ACHN (cell line): ENCODE results near the gene PPARG.
A peak's percentile ranks its signal among the peaks of the same experiment; 100 is the strongest.

Source experiments
- DNase-seq: peaks from one replicate; pipeline ENCODE4 v3.0.0-alpha.2; 2015
- in situ Hi-C: cut with HindIII; loops from 2 replicates; pipeline ENCODE4 v1.10.0; 2017; ENCODE audit warnings: low sequenced_read_pairs, low pct_ligation_motif_present, low pct_unique_long_range_greater_than_20kb

The PPARG gene

DNA sequence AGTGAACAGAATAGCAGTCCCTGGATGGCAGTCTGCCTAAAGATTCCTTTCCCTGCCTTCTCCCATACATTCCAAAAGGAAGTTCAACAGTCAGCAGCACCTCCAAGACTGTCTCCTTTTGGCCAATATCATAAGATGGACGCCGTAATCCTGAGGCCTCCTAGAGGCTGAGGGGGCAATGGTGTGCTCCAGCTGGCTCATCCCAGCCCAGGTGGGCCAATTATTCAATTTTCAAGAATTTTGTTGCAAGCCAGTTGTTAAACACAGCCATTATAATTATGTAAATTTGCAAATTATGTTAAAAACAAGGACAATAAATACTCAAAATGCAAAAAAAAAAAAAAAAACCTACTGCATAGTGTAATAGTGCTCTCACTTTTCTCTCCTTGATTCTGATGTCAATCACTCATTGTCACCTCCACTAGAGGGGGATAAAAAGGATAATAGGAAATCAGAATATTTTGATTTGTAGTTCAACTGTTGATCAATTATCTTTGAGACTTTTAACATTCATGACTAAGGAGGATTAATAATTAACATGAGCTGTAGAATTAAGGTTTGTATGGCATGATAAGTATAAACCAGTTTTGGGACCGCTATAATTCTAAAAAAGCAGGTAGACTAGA is 40.1 kb downstream of the PPARG start:
- DNase-seq: no peak
- in situ Hi-C loops: no loop called here

DNA sequence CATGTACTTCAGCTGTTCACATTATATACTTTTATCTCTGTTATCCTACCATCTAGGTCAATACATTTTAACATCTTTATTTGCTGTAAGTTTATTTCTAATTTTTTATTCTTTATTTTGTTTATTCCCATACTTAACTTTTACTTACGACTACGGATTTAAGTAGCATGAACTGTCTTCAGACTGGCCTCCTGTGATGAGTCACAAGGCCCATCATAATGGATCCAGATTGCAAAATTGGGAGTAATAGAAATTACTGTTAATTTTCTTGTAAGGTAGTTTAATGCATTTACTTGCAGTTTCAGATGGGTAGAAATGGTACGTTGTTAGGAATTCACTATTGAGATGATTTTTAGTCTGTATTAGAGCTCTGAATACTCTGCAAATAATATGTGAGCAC is 45.9 kb downstream of the PPARG start:
- no peak for DNase-seq
- in situ Hi-C loops: no loop called here

DNA sequence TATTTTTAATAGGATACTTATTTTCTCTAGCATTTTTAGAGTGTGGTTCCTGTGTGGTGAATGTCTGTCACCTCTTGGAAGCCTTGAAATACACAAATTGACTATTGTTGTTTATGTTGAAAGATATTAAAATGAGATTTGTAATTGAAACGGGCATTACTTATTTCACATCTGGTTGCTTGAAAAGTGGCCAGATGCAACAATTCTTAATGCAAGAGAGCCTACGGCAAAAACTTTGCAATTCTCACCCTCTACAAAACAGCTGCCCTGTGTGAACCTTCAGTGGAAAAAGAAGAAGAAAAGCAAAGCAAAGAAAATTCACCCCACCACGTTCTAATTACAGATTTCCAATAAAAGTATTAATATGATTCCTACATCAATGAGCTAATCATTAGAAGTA is 46.6 kb downstream of the PPARG start:
- in situ Hi-C loops: no loop called here
- no peak for DNase-seq

DNA sequence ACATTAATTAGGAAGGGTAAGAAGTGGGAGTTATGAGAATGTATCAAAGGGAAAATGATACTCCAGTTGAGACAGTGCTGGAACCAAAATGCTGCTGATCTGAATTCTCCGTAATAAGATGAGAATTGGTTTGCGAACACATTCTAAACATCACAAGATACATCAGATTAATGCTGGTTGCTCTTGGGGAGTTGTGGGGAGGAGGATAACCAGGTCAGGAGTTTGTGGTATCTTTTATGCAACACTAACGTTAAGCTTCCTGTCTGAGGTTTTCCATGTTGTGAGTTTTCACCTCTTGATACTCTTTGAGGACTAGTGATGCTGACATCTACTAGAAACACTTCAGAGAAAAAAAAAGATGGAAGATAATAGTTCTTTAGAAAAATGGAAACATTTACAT is 47.2 kb downstream of the PPARG start:
- in situ Hi-C loops: no loop called here
- no peak for DNase-seq

DNA sequence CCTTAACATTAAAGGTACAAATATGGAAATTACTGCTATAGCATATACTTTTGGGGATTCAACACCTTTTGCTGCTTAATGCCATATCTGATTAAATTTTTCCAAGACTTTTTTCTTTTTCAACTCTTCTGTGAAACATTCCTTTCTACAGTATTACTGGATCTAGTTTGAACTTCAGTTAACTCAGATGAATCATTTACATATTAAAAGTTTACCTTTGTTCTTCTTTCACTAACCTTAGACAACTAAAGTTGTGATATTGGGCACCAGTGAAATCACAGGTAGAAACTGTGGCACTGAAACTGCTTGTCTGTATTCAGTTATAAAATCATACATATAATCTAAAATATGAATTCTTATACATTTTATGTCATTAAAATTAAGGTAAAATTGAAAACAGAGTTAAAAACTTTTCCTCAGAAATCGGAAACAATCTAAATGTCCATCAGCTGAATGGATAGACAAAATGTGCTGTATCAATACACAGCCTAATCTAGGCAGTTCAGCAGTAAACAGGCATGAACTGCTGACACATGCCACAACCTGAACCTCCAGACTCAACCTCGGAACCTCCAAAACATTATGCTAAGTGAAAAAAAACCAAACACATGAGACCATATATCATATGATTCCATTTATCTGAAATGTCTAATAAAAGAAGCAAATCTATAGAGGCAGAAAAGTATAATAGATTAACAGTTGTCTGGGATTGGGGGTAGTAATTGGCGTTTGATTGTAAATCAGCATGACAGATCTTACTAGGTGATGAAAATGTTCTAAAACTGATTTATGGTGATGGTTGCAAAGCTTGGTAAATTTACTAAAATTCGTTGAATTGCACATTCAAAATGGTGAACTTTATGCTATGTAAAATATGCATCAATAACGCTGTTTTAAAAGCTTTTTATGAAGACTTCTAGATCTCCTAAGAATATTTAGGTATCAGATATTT is 50.0 kb downstream of the PPARG start:
- DNase-seq: no peak
- in situ Hi-C loops: no loop called here

DNA sequence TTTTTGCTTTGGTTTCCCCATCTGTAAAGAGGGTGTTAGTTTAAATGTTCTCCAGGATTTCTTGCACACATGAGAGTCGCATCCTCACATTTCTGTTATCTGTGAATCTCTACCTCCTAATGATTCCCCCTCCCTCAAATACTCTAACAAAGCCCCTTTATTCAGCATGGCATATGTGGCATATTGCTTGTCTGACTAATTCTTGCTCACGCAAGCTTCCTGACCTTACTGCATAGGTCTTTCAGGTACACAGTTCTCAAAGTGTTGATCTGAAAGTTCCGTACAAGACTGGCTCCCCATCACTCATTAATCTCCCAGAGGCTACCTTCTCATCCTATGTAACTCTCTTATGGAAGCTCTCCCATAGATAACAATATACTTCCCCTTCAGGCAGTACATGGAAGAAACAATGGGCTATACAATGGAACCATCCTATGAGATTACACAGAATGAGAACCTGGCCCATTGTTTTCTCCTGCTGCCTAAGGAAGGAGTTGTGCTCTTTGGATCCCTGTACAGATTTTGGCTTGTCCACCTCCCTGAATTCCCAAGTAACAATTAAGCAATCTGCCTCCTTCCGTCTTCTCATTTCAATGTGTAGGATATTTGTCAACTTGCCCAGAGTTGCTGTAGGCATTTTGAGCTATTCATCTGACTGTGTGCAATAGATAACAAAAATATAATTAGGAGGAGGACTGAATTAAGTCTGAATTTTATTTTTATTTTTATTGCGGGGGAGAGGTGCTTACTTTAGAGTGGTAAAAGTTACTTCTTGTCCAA is 51.0 kb downstream of the PPARG start:
- in situ Hi-C loops: no loop called here
- DNase-seq: no peak

DNA sequence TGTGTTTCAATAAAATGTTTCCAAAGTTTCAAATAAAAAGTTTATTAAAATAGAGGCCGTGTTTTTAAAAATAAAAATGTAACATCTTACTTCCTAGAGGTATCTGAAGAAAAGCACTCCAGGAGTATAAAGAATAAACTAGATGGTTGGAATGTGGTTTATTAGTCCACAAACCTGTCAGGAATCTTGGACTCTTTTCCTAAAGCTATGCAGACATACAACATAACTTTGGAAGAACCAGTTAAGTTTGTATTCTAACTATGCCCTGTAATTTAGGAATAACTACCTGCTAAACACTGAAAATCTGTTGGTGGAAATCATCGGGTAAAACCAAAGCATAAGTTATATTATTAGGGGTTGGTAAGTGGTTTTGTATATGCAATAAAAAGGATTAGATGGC is 51.6 kb downstream of the PPARG start:
- DNase-seq: no peak
- in situ Hi-C loops: no loop called here

DNA sequence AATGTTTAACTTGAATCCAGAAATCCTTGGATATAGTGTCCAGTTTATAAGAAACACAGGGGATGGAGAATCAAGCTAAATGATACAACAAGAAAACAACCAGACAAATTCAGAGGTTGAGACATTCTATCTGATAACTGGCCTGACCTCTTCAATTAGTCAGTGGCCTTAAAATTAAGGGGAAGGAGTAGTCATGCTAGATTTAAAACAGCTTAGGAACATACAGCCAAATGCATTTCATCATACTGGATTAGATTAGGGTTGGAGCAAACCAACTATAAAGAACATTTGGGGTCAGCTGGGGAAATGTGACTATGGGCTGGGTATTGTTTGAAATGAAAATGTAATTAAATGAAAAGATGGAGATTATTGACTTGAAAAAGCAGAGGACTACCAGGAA is 53.3 kb downstream of the PPARG start:
- no peak for DNase-seq
- in situ Hi-C loops: no loop called here

DNA sequence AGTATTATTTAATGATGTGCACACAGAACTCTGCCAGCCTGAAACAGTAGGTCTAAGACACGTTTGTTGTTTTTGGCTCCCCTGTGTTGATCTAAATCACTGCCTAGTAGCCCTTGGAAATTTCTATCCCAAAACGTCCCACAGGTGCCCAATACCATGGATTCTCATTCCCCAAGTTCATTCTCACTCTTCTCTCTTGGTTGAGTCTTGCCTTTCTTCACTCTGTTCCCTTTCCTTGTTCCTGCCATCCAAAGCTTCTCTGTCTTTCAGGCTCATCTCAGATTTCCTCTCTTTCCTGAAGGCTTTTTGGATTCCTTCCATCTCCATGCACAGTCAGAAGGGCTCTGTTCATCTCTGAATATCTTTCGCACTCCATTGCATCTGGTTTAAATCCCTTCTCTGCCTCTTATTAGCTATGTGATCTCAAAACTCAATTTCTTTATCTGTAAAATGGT is 54.2 kb downstream of the PPARG start:
- DNase-seq: peak; percentile 3
- in situ Hi-C loops: no loop called here

DNA sequence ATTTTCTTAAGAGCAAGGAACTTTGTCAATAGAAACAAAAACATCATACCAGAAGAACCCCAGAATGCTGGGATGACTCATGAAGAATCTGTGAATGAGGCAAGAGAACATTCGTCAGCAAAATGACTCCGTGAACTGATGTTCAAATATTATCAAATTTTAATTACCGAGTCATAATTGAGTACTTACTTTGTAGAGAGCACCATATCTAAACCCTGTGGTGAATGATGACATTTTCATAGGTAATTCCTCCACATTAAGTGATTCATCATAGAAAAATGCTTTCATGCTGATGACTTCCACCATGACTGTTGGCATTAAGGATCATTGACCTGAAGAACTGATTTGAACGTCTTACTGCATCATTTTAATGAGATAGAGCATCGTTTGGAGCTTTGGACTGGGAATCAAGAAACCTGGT is 56.3 kb downstream of the PPARG start:
- DNase-seq: peak; percentile 10
- in situ Hi-C loops: no loop called here

DNA sequence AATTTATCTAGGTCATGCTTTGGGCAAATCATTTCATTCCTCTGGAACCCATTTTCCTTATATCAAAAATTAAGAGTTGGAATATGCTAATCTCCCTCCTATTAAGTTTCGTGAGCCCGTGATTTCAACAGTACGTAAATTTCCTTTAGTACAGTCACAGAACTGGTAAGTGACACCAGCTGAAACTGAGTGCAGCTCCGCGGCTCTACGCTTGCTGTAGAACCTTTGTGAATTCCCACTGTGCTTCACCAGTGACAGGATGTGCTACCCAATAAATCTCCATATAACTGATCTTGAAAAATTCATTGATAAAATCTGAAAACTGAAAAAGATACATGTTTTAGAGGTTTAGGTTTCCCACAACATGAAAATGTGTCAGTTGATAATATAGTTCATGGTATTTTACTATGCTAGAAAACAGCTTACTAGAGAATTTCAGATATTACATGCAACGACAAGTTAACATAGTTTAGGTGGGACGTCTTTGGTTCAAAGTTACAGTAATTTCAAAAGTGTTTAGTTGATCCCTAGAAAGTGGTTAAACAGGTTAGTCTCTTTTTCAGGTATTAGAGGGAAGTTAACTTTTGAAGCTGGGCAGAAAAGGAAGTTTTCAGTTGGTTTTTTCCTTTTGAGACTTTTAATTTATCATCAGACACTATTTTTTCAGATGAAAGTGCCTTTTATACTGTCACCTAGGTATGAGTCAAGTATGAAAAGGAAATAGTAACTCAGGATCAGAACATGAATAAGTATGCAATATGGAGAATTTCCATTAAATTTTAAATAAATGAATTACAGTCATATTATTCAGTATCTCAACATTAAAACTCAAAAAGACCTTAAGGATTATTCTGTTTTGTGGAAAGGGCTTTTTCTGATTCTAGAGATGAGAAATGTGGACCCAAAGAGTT is 57.0 kb downstream of the PPARG start:
- no peak for DNase-seq
- in situ Hi-C loops: no loop called here

DNA sequence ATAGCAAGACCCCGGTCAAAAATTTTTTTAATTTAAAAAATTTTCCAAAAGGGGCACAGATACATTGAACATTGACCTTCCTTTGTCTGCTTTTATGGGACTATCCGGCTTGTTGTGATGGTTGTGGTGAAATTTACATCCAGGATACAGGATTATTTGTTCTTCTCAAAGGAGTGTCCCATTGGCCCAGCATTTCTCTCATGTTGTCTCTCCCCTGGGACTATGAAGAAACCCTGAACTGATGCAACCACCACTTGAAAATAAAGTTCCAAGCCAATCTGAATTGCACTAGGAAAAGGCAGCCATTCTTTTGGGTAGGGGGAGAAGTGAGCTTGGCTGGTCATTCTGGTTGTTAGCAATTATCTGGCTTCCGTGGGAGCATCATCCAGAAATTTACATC is 58.4 kb downstream of the PPARG start:
- in situ Hi-C loops: no loop called here
- no peak for DNase-seq

DNA sequence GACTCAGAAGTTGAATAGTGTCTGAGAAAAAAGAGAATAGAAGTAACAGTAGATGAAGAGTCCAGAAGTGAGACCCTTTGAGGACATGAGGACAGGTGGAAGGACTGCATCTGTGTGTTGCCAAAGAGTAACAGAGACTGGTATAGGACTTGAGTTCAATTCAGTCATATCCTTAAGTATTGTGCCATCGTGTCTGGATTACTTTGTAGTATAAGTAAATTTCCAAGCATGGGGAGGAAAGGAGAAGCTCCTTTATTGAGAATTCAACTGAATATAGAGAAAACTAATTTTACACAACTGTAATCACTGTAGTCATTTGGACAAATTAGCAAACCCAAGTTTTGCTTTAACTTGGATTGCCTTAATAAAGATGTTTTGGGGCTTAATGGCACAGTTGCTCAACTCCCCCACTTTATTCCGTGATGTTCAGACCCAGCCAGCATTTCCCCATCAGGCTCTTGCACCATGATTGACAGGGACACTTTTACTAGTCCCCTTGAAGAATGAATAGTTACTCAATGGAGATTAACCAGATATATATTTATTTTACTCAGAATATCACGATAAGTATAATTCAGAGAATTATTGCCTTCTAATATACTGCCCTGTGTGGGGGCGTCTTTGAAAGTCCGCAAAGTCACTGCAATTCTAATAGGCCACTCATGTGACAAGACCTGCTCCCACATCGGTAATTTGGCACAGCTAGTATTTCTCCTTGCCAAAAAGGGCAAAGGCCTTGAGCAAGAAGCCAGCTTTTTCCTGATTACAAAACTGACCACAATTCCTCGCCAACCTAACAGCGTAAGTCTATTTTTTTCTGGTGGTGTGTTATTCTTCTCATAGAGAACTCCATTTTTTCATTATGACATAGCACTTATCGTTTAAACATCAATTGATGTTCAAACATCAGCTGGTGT is 61.3 kb downstream of the PPARG start:
- no peak for DNase-seq
- in situ Hi-C loops: no loop called here

DNA sequence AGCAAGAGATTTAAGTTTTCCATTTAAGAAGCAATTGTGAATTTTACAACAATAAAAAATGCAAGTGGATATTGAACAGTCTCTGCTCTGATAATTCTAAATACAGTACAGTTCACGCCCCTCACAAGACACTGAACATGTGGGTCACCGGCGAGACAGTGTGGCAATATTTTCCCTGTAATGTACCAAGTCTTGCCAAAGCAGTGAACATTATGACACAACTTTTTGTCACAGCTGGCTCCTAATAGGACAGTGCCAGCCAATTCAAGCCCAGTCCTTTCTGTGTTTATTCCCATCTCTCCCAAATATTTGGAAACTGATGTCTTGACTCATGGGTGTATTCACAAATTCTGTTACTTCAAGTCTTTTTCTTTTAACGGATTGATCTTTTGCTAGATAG is 62.3 kb downstream of the PPARG start:
- in situ Hi-C loops: no loop called here
- DNase-seq: no peak

DNA sequence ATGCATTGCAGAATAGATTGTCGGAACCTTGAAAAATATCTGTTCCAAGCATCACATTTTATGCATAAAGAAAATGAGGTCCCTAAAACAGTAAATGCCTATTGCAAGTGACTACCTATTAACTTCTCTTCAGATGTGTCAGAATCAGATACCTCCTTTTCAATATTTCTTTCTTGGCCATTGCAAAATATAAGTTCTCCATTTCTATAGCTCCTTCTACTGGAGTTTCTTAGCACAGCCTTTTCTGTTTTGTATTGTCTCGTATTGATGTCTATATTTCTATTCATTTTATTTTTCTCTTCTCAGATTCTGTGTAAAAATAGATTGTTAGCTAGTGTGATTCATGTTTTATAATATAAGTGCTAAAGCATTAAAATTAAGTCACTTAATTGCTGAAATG is 63.4 kb downstream of the PPARG start:
- in situ Hi-C loops: no loop called here
- no peak for DNase-seq

DNA sequence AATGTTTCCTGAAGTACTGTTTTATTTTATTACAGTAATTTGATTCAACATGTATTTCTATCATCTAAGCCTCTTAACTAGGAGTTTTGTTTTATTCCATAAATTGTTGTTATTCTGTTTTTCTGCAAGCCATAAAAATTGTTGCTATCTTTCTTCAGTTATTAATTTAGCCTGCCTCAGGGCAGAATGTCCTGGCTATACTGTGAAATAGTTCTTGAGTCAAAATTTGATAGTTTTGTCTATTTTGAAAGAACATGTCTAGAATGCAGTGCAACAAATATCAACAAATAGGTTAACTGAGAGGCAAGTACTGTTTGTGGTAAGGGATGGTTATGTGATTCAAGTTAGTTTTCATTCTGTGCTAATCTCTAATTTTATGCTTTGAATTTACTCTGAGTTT is 63.9 kb downstream of the PPARG start:
- in situ Hi-C loops: no loop called here
- no peak for DNase-seq

DNA sequence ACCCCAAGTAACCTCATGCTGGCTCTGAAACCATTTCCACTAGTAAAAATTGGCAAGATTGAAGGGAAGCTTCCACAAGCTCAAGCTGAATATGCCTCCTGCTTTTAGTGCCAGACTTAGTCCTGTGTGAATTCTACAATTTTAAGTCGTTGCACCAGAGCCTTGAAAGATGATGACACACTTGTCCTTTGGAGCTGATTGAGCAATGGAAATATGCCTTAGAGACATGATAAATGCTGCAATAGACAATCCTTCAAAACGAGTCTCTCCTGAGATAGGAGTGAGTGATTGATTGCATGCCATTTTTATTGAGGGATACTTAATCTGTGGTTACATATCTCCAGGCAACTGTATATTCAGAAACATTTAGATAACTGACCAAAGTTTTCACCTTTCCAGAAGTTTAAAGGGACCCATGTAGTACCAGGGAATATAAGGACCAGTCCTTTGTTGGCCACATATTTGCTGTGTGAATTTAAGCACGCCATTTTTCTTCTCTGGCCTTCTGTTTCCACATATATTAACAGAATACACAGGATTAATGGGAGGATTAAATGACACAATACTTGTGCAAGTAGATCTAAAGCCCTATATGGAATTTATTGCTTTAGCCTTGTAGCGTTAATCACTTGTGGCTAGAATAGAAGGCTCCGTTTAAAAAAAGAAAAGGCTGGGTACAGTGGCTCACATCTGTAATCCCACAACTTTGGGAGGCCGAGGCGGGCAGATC is 65.1 kb downstream of the PPARG start:
- no peak for DNase-seq
- in situ Hi-C loops: no loop called here
